ENCODE measurements around the gene AMIGO1.

AMIGO1 gene

DNA sequence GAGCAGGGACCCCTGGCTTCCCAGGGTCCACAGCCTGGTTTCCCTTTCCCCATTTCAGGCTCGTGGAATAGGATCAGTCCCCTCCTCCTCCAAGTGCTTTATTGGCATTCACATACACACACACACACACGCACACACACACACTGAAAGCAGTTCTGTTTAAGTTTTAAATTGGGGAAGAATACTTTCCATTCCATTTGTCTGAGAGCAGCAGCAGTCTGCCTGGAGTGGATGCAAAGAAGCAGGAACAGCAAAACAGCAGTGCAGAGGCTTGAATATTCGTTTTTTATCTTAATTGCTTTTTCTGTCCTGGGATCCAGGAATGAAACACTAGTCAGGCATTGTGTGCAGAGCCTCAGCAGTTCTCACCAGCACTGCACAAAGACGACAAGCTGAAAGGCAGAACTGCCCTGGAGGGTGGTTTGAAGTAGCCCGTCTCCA, 8.6 kb downstream of the AMIGO1 start:
- DNase-seq: no peak

DNA sequence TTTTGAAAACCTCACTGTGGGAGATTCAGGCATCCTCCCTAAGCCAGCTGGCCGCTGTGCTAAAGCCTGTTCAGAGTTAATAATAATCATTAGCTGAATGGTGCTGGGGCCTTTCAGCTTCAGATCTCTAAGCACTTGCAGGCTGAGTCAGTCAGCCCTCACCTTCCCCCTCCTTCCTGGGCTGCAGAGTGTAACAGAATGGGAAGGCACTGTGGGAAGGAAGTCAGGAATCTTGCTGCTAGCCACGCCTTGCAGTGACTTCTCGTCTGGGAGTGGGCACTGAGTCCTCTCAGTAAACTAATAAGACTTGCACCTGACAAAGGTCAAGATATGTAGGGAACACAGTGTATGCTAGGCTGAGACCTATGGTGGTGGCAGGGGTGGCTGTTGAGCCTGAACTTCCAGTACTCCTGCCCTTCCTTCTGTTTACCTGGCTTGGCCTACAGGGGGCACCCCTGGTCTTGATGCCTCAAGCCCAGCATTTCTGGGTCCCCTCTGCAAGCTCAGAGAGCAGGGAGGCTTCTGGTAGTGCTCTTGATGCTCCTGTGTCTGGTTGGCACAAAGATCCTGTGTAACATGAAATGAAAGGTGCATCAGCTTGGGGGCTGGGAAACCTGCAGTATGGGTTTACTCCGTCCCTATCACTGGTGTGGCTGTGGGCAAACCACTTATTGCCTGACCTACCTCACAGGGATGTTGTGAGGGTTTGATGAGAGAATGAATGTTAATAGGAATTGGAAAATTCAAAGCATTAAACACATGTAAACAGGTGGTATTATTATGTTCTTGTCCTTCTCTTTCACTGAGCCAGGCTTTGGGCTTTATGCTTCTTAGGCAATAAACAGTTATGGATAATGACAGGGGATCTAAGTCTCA, 9.6 kb downstream of the AMIGO1 start:
- DNase-seq: peak; percentile 11

DNA sequence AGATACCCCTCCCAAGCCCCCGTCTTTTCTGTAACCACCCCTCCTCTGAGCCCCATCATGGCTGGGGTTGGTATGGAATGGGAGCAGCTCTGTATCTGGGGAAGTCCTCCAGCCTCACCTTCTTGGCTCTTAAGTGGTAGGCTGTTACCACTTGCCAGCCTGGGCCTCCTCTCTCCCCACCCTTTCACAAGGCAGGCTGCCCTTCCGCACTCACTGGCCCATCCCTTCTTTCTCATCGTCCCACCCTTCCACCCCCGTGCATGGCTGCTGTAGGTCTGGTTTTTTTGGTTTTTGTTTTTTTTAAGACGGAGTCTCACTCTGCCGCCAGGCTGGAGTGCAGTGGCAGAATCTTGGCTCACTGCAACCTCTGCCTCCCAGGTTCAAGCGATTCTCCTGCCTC, 10.4 kb downstream of the AMIGO1 start:
- DNase-seq: no peak

DNA sequence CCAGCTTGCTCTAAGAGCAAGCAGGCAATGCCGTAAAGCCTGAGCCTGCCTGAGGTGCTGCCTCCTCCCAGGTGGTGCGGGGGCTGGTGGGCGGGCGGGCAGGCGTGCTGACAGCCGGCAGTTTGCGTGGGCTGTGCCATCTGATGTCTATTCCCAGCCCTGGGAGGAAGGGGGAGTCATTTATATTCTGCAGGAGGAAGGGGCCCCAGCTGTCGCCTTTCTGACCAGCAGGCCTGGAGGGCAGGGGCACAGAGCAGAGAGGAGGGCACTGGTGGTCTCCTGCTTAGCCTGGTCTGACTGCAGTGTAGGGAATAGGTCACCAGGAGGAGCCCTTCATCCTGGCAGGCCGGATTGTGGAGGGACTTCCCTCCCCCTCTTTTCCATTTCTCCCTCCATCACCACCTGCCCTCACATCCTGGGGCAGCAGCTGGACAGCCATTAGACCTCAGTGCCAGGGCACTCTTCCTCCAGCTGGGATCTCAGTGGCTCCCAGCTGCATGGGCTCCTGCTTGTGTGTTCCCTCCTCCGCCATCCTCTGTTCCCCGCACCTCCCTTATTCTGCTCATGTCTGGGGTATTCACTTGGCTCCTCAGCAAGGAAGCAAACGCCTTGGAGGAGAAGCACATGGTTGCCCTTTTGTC, 11.2 kb downstream of the AMIGO1 start:
- peak; percentile 47 for DNase-seq

DNA sequence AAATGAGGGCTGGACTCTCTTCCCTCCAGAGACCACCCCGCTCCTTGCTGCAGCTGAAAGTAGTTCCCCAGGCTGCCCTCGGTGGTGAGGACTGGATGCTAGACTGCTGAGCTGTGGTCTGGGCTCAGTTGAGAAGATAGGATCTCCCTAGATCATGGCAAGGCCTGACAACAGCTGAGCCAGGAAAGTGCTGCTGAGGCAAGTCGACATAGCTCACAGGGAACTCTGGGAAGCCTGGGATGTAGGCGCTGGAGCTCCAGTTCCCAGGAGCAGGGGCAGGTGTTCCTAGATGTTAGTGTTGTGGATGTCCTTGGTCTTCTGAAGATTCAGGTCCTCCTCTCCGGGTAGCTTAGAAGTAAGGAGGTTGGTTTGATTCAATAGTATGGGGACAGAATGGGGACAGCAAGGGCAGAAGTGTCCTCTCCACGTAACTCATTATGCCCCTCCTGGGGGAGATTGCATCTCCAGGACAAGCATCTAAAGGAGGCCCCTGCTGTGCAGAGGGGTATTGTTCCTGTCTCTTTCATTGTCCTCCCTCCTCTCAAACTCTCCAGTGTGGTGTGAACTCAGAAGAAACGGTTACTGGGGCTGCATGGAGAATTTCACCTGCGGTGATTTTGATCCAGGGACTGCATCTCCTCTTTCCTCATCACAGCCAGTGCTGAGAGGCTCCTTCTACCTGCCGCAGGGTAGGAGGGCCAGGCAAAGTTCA, 11.9 kb downstream of the AMIGO1 start:
- no peak for DNase-seq

DNA sequence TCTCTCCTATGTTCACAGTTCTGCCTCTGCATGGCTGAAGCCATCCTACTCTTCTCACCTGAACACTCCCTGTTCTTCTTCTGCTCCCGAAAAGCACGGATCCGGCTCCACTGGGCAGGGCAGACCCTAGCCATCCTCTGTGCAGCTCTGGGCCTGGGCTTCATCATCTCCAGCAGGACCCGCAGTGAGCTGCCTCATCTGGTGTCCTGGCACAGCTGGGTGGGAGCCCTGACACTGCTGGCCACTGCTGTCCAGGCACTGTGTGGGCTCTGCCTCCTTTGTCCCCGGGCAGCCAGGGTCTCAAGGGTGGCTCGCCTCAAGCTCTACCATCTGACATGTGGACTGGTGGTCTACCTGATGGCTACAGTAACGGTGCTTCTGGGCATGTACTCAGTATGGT, 13.8 kb downstream of the AMIGO1 start:
- no peak for DNase-seq

DNA sequence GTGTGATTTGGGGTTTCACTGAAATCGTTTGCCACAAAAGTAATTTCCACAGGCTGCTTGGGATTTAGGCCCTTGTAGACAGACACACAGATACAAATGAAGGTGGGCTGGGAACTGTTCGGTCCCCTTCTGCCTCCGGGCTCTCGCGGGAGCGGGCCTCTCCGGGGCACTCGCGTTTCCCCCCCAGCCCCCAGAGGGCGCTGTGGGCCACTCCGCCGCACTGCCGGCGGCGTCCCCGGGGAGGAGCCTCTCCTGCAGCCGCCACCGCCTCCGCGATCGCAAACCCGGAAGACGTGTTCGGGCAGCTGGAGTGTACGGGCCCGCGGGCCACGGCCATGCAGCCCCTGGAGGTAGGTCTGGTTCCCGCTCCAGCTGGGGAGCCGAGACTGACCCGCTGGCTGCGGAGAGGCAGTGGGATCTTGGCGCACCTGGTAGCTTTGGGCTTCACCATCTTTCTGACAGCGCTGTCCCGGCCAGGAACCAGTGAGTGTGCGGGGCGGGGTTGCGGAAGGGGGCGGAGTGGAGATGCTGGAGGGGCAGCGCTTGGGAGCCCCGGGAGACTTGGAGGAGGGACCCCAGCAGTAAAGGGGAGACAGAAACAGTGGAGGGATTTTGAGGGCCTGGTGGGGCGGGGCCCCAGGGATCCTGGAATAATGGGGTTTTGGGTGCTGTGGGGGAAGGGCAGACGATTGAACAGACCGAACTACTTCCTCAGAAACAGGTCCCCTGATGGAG, 15.6 kb downstream of the AMIGO1 start, which contains the start of gene CYB561D1:
Gene CYB561D1, plus strand, starts transcription at position 290 of the 735 bp plus-strand sequence. Its CDS starts 46 bp downstream, at position 336.
- peak; percentile 80 for DNase-seq

DNA sequence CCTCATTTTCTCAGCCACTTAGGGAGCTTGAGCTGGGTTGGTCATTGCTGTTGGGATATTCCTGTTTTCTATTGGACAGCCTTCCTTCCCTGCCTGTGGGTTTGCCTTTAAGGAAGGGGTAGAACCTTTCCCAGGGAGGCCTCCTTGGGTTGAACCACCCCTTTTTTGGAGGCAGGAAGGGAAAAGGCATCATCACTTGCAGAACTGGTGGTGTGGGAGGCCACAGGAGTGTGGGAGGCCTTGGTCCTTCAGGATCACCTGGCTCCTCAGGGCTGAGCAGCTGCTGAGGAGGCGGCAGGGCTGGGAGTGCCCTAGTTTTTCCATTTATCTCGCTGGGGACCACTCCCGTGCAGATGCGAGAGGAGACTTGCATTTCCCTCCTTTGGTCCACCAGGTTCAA, 16.3 kb downstream of the AMIGO1 start:
- DNase-seq: no peak

DNA sequence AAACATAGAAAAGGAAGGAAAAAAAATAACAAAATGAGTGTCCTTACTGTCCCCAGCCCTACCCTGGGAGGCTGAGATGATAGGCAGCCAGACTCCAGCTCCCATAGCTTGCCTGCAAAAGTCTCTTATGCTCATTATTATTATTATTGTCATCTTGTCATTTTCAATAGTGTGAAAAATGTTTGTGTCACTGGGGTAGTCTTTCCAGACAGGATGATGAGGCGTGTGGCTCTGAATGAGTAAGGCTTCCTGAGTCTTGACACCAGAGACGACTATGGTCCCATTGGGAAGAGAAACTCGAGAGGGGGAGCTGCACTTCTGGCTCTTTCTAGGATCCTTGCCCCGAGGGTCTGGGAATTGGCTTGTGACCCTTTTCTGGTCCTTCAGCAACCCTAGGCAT, 16.7 kb downstream of the AMIGO1 start:
- DNase-seq: no peak

DNA sequence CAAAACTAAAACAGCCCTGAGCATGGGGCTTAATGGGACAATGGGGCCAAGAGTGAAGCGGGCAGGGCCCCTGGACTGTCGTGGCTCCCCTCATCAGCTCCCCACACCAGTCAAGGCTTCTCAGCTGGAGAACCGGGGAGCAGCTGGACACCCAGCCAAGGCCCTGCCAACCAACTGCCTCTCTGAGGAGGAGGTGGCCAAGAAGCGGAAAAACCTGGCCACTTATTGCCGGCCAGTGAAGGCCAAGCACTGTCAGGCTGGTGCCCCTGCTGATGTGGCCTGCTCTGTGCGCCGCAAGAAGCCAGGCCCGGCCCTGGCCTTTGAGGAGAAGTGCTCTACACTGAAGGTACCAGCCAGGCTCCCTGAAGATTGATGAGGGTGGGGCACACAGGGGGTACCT, 18.2 kb downstream of the AMIGO1 start:
- no peak for DNase-seq

DNA sequence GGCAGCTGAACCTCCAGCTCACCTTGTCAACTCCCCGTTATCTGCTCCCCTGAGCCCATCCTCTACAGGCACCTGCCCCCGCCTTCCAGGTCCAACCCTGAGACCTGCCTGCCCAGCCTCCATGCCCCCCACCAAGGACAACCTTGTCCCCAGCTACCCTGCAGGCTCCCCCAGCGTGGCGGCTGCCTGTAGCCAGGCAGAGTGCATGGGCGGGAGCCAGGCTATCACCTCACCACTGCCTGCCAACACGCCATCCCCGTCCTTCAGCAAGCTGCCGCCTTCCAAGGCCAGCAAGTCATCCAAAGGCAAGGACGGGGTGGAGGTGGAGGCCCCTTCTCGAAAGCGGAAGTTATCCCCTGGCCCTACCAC, 18.6 kb downstream of the AMIGO1 start:
- DNase-seq: no peak

DNA sequence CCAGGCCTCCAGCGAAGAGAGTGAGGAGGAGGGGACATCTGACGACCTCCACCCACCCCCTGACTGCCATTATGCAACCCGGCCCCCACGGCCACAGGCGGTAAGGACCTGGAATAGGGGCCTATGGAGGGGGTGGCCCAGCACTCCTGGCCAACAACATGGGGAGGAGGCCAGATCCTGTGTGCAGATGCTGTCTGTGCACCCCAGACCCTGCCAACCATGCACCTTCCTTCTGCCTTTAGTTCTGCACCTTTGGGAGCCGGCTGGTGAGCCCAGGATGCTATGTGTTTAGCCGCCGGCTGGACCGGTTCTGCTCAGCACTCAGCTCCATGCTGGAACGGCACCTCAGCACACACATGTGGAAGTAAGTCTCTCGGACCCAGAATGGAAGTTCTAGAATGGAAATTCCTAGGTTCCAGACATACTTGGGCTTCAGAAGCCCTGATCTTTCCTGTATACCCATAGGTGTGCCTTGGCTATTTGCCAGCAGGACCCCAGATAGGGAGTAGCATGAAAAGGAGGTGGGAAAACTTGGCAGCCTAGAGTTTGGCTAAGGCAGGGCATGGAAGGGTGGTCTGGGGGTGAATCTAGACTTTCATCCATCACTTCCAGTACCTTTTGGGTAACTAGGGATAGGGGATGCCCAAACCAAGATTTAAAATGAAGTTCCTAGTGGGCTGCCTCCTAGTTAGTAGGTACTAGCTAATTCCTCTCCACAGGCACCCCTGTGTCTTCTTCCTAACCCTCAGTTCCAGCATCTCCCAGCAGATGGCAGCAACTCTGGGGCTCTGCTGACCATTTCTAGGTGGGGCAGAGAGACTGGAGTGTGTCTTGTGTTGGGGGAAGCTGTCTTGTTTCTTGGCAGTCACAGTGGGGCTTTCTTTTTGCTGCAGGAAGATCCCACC, 19.2 kb downstream of the AMIGO1 start:
- peak; percentile 32 for DNase-seq

DNA sequence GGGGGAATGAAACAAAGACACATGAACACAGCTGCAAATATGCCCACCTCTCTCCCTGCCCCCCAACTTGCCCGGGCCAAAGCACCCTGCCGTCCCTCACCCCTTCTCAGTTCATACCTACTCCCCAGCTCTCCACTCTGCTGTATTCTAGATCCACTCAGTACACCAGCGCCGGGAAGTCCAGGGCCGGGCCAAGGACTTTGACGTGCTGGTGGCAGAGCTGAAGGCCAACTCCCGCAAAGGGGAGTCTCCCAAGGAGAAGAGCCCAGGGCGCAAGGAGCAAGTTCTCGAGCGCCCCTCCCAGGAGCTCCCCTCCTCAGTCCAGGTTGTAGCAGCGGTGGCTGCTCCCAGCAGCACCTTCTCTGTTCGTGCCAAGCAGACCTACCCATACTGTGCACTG, 20.8 kb downstream of the AMIGO1 start:
- no peak for DNase-seq

DNA sequence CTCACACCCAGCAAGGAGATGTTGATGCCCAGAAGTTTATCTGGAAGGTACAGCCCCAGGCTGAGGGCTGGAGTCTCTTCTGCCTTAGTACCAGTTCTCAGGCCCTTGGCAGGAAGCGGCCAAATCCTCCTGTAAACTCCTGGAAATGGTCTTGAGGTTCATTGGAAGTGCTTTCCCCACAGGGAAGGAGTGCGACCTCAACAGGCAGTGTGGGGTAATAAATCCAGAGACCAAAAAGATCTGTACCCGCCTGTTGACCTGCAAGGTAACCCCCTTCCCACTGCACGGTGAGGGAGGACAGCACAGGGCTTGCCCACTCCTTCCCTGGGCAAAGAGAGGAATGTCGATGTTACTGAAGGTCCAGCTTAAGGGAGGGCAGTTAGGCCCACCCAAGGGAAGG, 21.3 kb downstream of the AMIGO1 start:
- no peak for DNase-seq

DNA sequence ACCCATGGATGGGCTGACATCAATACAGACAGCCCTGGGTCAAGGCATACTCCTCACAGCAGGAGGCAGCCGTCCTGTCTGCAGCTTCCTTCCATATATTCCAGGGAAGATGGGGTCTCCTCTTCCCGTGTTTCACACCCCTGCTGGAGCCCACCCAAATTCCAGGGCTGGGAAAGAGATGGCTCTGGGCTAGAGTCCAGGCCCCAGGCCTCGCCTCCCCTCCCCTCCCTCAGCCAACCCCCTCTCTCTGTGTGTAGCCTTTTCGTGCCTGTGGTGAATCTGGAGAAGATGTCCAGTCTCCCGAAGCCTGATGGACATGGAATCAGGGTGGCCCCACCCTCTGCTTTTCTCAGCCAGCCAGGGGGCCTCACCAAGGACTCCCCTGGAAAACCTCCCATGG, 22.3 kb downstream of the AMIGO1 start:
- no peak for DNase-seq

DNA sequence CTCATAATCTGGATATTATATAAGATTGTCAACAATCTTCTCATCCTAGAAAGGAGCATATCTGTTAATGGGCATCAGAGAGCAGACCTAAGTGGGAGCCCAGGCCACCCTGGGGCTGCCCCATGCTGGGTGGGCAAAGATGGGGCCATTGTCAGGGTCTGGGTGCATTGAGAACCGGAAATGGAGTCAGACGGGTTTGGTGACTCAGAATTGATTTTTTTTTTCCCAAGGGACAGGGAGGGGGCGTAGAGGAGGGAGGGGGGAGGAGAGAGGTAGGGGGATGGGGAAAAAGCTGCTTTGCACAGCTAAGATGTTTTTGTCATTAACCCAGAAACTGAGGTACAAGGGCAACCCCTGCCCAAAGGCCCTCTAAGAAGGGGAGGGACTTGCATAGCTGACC, 24.5 kb downstream of the AMIGO1 start:
- DNase-seq: no peak

DNA sequence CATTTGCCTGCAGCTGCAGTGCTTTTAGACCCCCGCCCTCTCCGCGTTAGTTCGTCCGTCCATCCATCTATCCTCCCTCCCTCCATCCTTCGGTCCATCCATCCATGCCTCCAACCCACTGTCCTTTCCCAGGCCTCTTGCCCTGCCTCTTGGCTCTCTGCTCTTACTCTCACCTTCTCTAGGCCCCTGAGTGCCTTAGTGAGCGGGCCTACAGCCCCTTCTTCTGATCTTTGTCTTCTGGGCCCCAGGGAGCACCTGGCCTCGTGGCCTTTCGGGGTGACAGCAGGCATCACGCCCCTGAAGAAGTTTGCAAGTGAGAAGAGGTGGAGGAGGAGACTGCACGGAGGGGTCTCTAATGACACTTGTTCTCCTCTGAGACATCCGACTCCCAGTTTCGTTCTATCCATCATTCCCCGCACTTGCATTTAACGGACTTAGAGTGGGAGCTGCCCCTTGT, 25.0 kb downstream of the AMIGO1 start:
- no peak for DNase-seq

DNA sequence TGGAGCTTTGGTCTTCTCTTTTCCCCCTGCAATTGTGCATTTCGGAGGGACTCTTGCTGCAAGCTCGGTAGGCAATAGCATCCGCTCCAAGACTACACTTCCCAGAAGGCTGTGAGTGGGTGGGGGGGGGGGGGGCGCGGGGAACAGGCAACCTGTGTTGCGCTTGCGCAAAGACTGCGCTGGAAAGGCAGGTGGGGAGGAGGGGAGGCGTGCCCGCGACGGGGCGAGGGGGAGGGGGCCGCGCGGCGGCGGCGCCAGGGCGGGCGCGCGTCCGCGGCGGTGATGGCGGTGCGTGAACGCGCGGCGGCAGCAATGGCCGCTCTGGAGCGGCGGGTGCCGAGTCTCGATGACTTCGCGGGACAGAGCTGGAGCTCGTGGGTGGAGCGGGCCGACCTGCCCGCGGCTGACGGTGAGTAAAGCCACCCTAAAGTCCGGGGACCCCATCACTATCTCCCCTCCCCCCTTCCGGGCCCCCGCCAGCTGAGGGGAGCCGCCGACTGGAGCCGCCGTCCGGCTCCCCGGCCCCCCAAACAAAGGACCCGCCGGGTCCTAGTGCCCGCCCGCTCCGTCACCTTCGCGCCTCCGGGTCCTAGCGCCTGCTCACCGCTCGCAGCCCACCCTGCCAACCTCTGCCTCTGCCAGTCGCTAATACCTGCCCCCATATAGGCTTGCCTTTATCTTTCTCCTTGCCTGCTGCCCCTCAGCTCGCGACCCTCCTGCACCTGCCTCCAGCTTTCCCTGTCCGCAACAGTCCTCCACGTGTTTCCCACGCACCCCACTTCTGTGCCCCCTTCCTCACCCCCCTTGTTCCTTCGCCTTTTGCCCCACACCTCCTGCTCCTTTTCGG, 25.6 kb downstream of the AMIGO1 start, which contains the start of gene ATXN7L2:
Gene ATXN7L2, plus strand, starts transcription at position 234 of the 847 bp plus-strand sequence. Its CDS starts 49 bp downstream, at position 283.
- DNase-seq: peak; percentile 83

DNA sequence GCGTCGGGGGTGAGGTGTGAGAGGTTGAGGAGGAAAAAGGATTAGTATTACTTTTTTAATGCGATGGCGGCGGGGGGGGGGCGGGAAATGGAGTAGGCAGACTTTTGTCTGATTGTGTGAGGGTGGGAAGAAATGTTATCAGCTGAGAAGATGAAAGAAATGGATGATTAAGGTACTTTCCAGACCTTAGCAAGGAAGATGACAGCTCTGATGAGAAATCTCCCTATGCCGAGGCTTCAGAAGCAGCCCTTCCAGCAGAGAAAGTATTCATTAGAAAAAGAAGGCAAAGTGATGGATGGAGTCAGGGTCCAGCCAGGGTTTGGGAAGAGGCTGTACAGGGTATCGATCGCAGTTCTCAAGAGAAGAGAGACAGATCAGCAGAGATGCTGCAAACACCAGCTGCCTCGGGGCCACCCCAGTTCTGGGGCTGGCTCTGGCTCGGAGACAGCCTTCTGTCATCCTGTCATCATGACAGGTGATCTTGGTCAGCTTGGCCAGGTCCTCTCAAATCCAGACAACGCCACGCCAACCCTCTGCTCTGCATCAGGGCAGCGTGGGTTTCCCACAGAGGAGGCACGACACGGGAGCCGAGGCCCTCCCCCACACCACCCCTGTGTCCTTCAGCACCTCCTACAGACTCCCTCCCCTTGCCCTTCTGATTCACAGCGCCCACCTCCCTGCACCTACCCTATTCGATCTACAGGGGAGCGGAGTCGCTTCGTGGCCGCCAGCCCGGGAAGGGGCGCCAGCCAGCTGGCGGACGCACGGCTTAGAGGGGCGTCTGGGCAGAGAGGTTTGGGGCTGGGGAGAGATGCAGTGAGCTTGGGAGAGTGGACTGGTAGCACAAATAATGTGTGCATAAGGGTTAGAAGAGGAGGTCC, 26.5 kb downstream of the AMIGO1 start:
- DNase-seq: no peak

DNA sequence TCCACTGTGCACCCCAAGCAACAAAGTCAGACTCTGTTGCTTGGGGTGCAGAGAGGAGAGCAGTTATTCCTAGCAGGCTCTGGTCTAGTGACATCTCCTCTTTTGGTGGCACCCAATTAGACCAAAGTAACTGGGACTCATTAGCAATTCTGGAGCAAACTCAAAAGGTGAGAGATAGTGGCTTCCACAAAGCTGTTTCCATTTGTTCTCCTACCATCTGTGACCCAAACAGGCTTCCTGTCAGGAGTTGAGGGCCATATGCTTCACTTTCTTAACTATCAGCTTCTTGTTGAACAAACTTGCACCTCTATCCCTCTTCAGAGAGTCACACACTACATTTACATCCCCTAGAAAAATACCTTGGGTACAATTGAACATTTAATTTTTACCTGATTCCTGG, 27.3 kb downstream of the AMIGO1 start:
- no peak for DNase-seq

Data from DMS79 treated with DMSO at 0.1 percent for 48 hours (cell line).